Neural cell (in vitro differentiated cells): Measurements from ENCODE around the gene BCAS1. TPM values are rescaled to one million over a fixed set of nuclear protein-coding genes. Genes with fewer than 3 reads are reported as not detected.

ENCODE experiments used
- H2AFZ ChIP-seq: fragments of 200-600, 300-800 bp; sonication (generic), shearing (Covaris generic); 2 replicates; pipeline ENCODE4 v1.6.0; 2014; ENCODE audit warnings: low read depth, mild to moderate bottlenecking, antibody characterized with exemption, low read length, moderate library complexity
- H3F3A ChIP-seq: fragments of 200-600 bp; shearing (Covaris generic); 2 replicates; pipeline ENCODE4 v1.6.1; 2016; ENCODE audit warnings: mild to moderate bottlenecking, moderate library complexity, mixed read lengths, antibody characterized with exemption, low read length; ENCODE audit not compliant: insufficient read depth, poor library complexity, severe bottlenecking
- H3K27ac ChIP-seq: fragments of 200-600, 300-800 bp; sonication (generic), shearing (Covaris generic); 2 replicates; pipeline ENCODE4 v1.5.1; 2014; ENCODE audit warnings: mild to moderate bottlenecking, low read length, moderate library complexity
- H3K27me3 ChIP-seq: fragments of 300-800, 200-600 bp; sonication (generic), shearing (Covaris generic); 2 replicates; pipeline ENCODE4 v1.6.0; 2014; ENCODE audit warnings: mild to moderate bottlenecking, low read depth, low read length, moderate library complexity; ENCODE audit not compliant: insufficient read depth
- H3K36me3 ChIP-seq: fragments of 300-800, 200-600 bp; sonication (generic), shearing (Covaris generic); 2 replicates; pipeline ENCODE4 v1.5.1; 2014; ENCODE audit warnings: mild to moderate bottlenecking, antibody characterized with exemption, low read length, moderate library complexity; ENCODE audit not compliant: insufficient read depth
- H3K4me2 ChIP-seq: fragments of 300-800, 200-600 bp; sonication (generic), shearing (Covaris generic); 2 replicates; pipeline ENCODE4 v1.6.0; 2014; ENCODE audit warnings: mild to moderate bottlenecking, low read length
- H3K4me3 ChIP-seq: fragments of 300-800, 200-600 bp; sonication (generic), shearing (Covaris generic); 2 replicates; pipeline ENCODE4 v1.5.1; 2014; ENCODE audit warnings: mild to moderate bottlenecking, low read length, moderate library complexity
- H3K79me2 ChIP-seq: fragments of 200-600 bp; shearing (Covaris generic); replicated peaks from 2 replicates; pipeline ENCODE4 v1.6.0; 2014; ENCODE audit warnings: mild to moderate bottlenecking, low read length, moderate library complexity; ENCODE audit not compliant: insufficient read depth
- H3K9ac ChIP-seq: fragments of 300-800, 200-600 bp; sonication (generic), shearing (Covaris generic); 2 replicates; pipeline ENCODE4 v1.6.1; 2016; ENCODE audit warnings: mild to moderate bottlenecking, low read length, mixed read lengths
- H3K9me2 ChIP-seq: fragments of 200-600 bp; shearing (Covaris generic); 2 replicates; pipeline ENCODE4 v1.6.1; 2016; ENCODE audit warnings: mild to moderate bottlenecking, low read length, mixed read lengths; ENCODE audit not compliant: insufficient read depth
- H3K9me3 ChIP-seq: fragments of 200-600, 300-800 bp; sonication (generic), shearing (Covaris generic); 2 replicates; pipeline ENCODE4 v1.6.1; 2016; ENCODE audit warnings: mild to moderate bottlenecking, mixed run types, low read length, moderate library complexity, mixed read lengths
- H4K20me1 ChIP-seq: fragments of 200-600 bp; shearing (Covaris generic); 2 replicates; pipeline ENCODE4 v1.6.1; 2016; ENCODE audit warnings: mild to moderate bottlenecking, mixed run types; ENCODE audit not compliant: insufficient read depth
- EP300 ChIP-seq: fragments of 450-650 bp; conservative IDR thresholded peaks from 2 replicates; pipeline ENCODE4 v1.6.1; 2014; ENCODE audit warnings: antibody characterized with exemption, mild to moderate bottlenecking, moderate library complexity; ENCODE audit not compliant: poor library complexity, severe bottlenecking
- EZH2 ChIP-seq: fragments of 200-600, 300-800 bp; shearing (Covaris generic), sonication (generic); IDR thresholded peaks from 2 replicates; pipeline ENCODE4 v1.6.1; 2014; ENCODE audit warnings: antibody characterized with exemption, low read length, borderline replicate concordance, mild to moderate bottlenecking; ENCODE audit not compliant: insufficient read depth, poor library complexity, severe bottlenecking
- MXI1 ChIP-seq: fragments of 450-650 bp; conservative IDR thresholded peaks from 2 replicates; pipeline ENCODE4 v1.6.1; 2014; ENCODE audit warnings: antibody characterized with exemption, mild to moderate bottlenecking; ENCODE audit not compliant: poor library complexity, severe bottlenecking
- POLR2AphosphoS5 ChIP-seq: IDR thresholded peaks from 2 replicates; pipeline ENCODE4 v1.6.1; 2012
- RAD21 ChIP-seq: fragments of 450-650 bp; conservative IDR thresholded peaks from 2 replicates; pipeline ENCODE4 v1.6.1; 2014; ENCODE audit warnings: antibody characterized with exemption, mild to moderate bottlenecking, moderate library complexity
- REST ChIP-seq: IDR thresholded peaks from 2 replicates; pipeline ENCODE4 v1.6.1; 2012; ENCODE audit warnings: borderline replicate concordance
- SMC3 ChIP-seq: fragments of 450-650 bp; conservative IDR thresholded peaks from 2 replicates; pipeline ENCODE4 v1.6.1; 2014; ENCODE audit warnings: antibody characterized with exemption, mild to moderate bottlenecking, moderate library complexity; ENCODE audit not compliant: poor library complexity
- TAF1 ChIP-seq: IDR thresholded peaks from 2 replicates; pipeline ENCODE4 v1.6.1; 2012; ENCODE audit warnings: low read depth
- polyA plus RNA-seq: library from polyadenylated mRNA; depleted of rRNA; stranded (reverse); fragments of >200 nt; gene quantifications from 2 replicates; pipeline ENCODE4 v1.2.3, GENCODE V29; 2014
- TF ChIP-seq, protein P1 (sequence below): fragments of 450-650 bp; IDR thresholded peaks from 2 replicates; pipeline ENCODE4 v1.5.1; 2014; ENCODE audit warnings: antibody characterized with exemption, mild to moderate bottlenecking, moderate library complexity; ENCODE audit not compliant: poor library complexity, severe bottlenecking

The BCAS1 gene
- polyA plus RNA-seq, 1 donor from 2014 or later, result not detected

DNA sequence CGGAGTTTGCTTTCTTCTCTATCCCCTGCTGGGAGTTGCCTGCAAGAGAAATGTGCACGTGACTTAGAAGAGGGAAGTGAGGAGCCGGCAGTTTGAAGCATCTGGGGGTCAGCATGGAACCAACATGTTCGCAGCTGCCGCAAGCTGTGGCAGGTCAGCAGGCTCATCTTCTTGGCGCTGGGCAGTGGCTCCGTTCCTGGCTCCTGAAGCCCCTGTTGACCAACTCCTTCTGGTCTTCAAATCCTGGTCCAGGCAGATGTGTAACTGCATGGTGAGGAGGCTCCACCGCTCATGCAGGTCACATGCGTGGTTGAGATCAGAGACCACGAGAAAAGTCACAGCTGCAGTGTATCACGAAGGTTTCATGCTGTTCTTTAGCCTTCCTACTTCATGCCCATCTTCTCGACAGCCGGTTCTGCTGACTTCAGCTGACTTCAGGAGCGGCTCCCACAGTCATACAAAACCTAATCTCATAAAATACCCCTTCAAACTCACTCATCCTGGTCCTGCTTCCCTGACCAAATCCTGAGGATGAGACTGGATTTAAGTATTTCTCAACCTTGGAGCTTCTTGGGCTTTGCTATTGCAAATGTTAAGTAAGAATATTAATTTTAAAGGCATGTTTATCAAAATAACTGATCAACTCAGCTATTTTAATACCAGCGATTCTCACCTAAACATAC lies 44.9 kb upstream of the BCAS1 start:
- Histone ChIP-seq H3K36me3 (no peaks in the 10 kb centered on the region), H3K4me3 (no peak overlapping the region), H3F3A (no peaks in the 10 kb centered on the region), H4K20me1 (no peaks in the 10 kb centered on the region), H3K79me2 (no peaks in the 10 kb centered on the region), H3K9me3 (no peaks in the 10 kb centered on the region), H2AFZ (no peak overlapping the region), H3K4me2 (no peak overlapping the region), H3K9ac (no peak overlapping the region), H3K9me2 (no peaks in the 10 kb centered on the region), H3K27ac (no peak overlapping the region), H3K27me3 (no peaks in the 10 kb centered on the region)
- TF ChIP-seq TAF1 (no peak), REST (no peak), SMC3 (no peak), EP300 (no peak), RAD21 (no peak), POLR2AphosphoS5 (no peak), EZH2 (no peak), MXI1 (no peak)
- TF ChIP-seq, protein P1, sequence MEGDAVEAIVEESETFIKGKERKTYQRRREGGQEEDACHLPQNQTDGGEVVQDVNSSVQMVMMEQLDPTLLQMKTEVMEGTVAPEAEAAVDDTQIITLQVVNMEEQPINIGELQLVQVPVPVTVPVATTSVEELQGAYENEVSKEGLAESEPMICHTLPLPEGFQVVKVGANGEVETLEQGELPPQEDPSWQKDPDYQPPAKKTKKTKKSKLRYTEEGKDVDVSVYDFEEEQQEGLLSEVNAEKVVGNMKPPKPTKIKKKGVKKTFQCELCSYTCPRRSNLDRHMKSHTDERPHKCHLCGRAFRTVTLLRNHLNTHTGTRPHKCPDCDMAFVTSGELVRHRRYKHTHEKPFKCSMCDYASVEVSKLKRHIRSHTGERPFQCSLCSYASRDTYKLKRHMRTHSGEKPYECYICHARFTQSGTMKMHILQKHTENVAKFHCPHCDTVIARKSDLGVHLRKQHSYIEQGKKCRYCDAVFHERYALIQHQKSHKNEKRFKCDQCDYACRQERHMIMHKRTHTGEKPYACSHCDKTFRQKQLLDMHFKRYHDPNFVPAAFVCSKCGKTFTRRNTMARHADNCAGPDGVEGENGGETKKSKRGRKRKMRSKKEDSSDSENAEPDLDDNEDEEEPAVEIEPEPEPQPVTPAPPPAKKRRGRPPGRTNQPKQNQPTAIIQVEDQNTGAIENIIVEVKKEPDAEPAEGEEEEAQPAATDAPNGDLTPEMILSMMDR, result no peak

GRCh38 chr20:54114109-54114508 lies 43.7 kb upstream of the BCAS1 start:
- Histone ChIP-seq H3K36me3 (no peaks in the 10 kb centered on the region), H3F3A (no peaks in the 10 kb centered on the region), H3K9me3 (no peaks in the 10 kb centered on the region), H3K9ac (no peak overlapping the region), H3K27me3 (no peaks in the 10 kb centered on the region), H3K27ac (no peak overlapping the region), H4K20me1 (no peaks in the 10 kb centered on the region), H3K9me2 (no peaks in the 10 kb centered on the region), H3K4me3 (no peak overlapping the region), H3K79me2 (no peaks in the 10 kb centered on the region), H3K4me2 (no peak overlapping the region), H2AFZ (no peak overlapping the region)
- TF ChIP-seq EP300 (no peak), RAD21 (no peak)
